ENCODE measurements around the gene HTR6. TPM values are rescaled to one million over a fixed set of nuclear protein-coding genes. Genes with fewer than 3 reads are reported as not detected.

HTR6 gene
- total RNA-seq, 2 donors from 2014 or later, result not detected

DNA sequence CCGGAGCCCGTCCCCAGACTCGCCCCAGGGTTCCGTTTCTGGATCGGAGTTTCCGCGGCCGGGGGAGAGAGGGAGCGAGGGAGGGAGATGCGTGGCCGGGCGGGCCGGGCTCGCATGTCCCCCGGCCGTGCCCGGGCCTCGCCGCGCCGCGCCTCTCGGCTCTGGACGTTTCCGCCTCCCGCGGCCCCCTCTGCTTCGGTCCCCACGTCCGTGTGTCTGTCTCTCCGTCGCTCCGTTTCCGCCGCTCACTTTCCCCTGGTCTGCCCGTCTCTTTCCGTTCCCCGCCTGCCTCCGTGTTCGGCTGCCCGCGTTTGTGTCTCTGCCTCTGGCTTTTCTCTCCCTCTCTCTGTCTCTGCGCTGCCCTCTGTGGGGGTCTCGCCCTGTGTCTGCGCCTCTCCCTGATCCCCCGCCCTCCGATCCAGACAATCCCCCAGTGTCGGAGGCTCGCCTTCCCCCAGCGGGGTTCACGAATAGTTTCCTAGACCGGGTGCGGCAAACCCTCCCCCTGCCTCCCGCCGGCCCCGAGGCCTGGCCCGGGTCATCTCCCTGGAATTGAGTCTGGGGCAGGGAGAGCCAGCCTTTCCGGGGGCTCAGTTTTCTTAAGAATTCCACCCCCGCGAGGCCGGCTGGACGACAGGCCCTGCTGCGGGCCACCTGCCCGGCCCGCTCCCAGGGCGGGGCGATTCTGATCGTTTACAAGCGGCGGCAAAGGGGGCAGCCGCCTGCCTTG is 19.8 kb upstream of the HTR6 start:
- Histone ChIP-seq H3K9me3 (no peaks in the 10 kb centered on the region), H3K27me3 (no peaks in the 10 kb centered on the region), H3K27ac (peak overlapping the region; percentile 81 to 92), H3K4me1 (peaks cover 0 to 57% of the 10 kb centered on the region in 2 donors), H3K4me3 (peak overlapping the region; percentile 51 to 78), H3K36me3 (no peaks in the 10 kb centered on the region)
- no peak for DNase-seq (ENCODE audit: low spot score)
- TF ChIP-seq, protein P1, sequence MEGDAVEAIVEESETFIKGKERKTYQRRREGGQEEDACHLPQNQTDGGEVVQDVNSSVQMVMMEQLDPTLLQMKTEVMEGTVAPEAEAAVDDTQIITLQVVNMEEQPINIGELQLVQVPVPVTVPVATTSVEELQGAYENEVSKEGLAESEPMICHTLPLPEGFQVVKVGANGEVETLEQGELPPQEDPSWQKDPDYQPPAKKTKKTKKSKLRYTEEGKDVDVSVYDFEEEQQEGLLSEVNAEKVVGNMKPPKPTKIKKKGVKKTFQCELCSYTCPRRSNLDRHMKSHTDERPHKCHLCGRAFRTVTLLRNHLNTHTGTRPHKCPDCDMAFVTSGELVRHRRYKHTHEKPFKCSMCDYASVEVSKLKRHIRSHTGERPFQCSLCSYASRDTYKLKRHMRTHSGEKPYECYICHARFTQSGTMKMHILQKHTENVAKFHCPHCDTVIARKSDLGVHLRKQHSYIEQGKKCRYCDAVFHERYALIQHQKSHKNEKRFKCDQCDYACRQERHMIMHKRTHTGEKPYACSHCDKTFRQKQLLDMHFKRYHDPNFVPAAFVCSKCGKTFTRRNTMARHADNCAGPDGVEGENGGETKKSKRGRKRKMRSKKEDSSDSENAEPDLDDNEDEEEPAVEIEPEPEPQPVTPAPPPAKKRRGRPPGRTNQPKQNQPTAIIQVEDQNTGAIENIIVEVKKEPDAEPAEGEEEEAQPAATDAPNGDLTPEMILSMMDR (IDR thresholded peaks at IDR 0.05), result no peak

DNA sequence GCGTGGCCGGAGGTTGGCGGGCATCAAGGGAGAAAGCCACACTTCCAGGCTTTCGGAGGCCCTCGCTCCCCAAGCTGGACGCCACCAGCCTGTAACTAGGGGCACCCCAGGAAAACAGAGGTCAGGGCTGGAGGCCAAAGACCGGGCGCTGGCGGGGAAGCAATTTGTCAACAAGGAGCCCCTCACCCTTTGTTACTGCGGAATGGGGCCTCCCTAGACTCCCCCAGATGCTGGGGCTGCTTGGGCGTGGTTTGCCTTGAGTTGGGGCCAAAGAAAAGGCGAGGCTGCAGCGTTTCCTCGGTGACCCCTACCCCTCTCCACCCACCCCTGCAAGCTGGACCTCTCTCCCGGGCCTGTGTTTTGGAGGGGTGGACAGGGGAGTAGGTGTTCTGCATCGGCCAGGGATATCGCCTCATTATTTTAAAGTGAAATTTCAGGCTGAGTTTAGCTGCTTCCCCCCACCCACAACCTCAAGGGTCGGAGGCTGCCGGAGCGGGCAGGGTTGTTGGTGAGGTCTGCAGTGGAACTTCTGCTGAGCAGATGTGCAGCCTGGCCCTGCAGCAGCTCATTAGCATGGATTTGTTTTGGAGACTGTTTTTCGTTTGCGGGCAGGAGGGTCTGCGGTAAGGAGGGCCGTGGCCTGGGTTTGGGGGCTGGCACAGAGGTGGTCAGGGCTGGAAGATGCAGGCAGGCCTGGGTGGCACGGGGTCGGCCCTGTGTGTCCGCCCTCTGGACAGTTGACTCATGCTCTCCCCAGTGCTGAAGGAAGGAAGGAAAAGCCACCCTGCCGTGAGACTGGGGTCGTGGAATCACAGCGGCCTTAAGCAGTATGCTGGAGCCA is 19.0 kb upstream of the HTR6 start:
- H3K27me3 ChIP-seq, result no peaks in the 10 kb centered on the region
- TF ChIP-seq, protein P1 (IDR thresholded peaks at IDR 0.05), result no peak
- peak overlapping the region; percentile 81 to 92 for H3K27ac ChIP-seq
- no peaks in the 10 kb centered on the region for H3K9me3 ChIP-seq
- H3K4me3 ChIP-seq, result peak overlapping the region; percentile 51 to 78
- peaks cover 0 to 64% of the 10 kb centered on the region in 2 donors for H3K4me1 ChIP-seq
- no peaks in the 10 kb centered on the region for H3K36me3 ChIP-seq
- DNase-seq (ENCODE audit: low spot score), result no peak

DNA sequence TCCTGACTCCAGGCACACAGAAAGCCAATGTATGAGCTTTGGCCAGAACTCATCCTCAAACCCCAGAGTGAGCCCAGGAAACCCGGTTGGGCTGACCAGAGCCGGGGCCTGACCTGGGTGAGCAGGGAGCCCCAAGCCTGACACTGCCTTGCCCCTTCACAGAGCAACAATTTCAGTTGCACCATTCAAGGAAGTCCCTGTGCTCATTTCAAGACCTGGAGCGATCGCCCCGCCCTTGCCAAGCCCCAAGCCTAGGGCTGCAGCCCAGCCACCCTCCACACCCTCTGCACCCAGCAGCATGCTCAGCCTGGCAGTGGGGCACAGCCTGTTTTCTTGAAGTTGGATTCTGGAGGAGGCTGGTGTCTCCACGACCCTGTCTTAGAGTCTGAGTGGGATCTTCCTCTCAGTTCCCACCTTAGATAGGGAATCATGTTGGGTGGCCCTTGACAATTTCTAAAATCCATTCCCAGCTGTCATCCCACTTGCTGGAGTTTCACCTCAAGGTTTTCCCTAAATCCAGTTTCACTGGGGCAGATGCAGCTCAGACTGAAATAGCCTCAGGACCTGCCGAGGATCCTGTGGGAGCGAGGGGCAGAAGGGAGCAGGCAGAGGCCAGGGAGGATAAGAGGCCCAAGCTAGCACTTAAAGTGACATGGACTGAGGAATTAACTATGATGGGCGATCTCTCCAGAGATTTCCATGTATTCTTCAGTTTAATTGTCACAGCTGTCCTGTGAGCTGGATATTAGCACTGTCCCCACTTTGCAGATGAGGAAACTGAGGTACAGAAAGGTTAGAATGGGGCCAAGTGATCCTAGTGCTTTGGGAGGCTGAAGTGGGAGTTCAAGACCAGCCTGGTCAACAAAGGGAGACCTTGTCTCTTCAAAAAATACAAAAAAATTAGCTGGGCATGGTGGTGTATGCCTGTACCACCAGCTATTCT is 18.0 kb upstream of the HTR6 start:
- Histone ChIP-seq H3K27ac (peak overlapping the region; percentile 81 to 92), H3K36me3 (no peaks in the 10 kb centered on the region), H3K27me3 (no peaks in the 10 kb centered on the region), H3K9me3 (no peaks in the 10 kb centered on the region), H3K4me3 (peak overlapping the region; percentile 51 to 78), H3K4me1 (peaks cover 0 to 71% of the 10 kb centered on the region in 2 donors)
- TF ChIP-seq, protein P1 (IDR thresholded peaks at IDR 0.05), result no peak
- no peak for DNase-seq (ENCODE audit: low spot score)

DNA sequence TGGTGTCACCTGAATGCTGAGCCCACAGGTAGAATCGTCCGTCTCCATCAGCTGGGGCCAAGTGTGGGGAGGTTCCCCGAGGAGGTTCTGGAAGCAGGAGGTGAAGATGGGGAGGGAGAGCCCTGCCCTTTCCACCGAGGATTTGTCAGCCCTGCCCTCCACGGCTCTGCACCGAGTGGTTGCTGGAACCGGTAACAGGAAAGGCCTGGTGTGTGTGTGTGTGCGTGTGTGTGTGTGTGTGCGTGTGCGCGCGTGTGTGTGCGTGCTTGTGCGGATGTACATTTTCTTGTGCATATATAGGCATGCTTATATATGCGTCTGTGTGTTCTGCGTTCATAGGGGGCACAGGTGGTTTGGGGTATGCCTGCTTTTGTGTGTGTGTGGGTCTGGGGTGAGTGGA is 17.0 kb upstream of the HTR6 start:
- DNase-seq (ENCODE audit: low spot score), result no peak

DNA sequence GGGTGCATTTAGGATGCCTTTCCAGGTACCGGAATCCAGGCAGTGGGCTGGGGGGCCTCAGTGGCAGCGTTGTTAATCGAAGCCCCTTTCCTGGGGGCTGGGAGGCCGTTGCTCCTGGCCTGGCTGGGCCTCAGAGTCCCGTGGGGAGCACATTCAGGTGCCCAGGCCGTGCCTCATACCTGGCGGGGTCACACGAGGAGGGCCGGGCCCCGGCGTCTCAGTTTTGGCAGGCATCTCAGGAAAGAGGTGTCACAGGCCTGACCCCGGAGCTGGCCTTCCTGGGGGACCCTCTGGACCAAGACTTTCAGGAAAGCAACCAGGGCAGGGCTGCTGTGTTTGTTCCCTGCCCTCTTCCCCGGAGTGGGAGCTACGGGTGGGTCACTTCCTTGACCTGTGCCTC is 16.4 kb upstream of the HTR6 start:
- Histone ChIP-seq H3K27ac (peak overlapping the region; percentile 63 to 81), H3K9me3 (no peaks in the 10 kb centered on the region), H3K36me3 (no peaks in the 10 kb centered on the region), H3K27me3 (no peaks in the 10 kb centered on the region), H3K4me1 (peaks cover 0 to 78% of the 10 kb centered on the region in 2 donors), H3K4me3 (no peak overlapping the region)
- TF ChIP-seq, protein P1 (IDR thresholded peaks at IDR 0.05), result no peak
- DNase-seq (ENCODE audit: low spot score), result no peak

More for the DNA sequence above, 17.0 kb upstream of the HTR6 start:
- TF ChIP-seq, protein P1 (IDR thresholded peaks at IDR 0.05), result no peak
- Histone ChIP-seq H3K27ac (peak overlapping the region; percentile 81 to 92), H3K9me3 (no peaks in the 10 kb centered on the region), H3K4me3 (no peak overlapping the region), H3K27me3 (no peaks in the 10 kb centered on the region), H3K36me3 (no peaks in the 10 kb centered on the region), H3K4me1 (peaks cover 0 to 81% of the 10 kb centered on the region in 2 donors)

Data from right atrium auricular region (tissue), 2 donors.